HUES6 (cell line): ENCODE results near the gene VWA1.

Experiments used
- H3K27ac ChIP-seq: 2 replicates; pipeline ENCODE4 v1.7.0; 2013; ENCODE audit warnings: low read depth, mild to moderate bottlenecking, low read length, inconsistent platforms
- H3K27me3 ChIP-seq: 2 replicates; pipeline ENCODE4 v1.6.1; 2013; ENCODE audit warnings: low read length; ENCODE audit not compliant: control insufficient read depth, insufficient read depth
- H3K36me3 ChIP-seq: 2 replicates; pipeline ENCODE4 v1.6.1; 2013; ENCODE audit warnings: low read length; ENCODE audit not compliant: control insufficient read depth, insufficient read depth
- H3K4me1 ChIP-seq: 2 replicates; pipeline ENCODE4 v1.6.1; 2013; ENCODE audit warnings: low read length; ENCODE audit not compliant: control insufficient read depth, insufficient read depth
- H3K4me3 ChIP-seq: 2 replicates; pipeline ENCODE4 v1.5.1; 2013; ENCODE audit warnings: low read depth, low read length
- H3K9ac ChIP-seq: one replicate; pipeline ENCODE4 v1.6.1; 2013; ENCODE audit warnings: mild to moderate bottlenecking, low read length
- H3K9me3 ChIP-seq: 2 replicates; pipeline ENCODE4 v1.6.1; 2013; ENCODE audit warnings: low read depth, low read length; ENCODE audit not compliant: control insufficient read depth, insufficient read depth

VWA1 gene

GRCh38 chr1:1418464-1419362, 16.8 kb upstream of the VWA1 start:
- Histone ChIP-seq H3K4me3 (no peak overlapping the region), H3K4me1 (peaks cover 27% of the 10 kb centered on the region), H3K36me3 (no peaks in the 10 kb centered on the region), H3K27ac (no peak overlapping the region), H3K27me3 (no peaks in the 10 kb centered on the region), H3K9me3 (no peaks in the 10 kb centered on the region), H3K9ac (no peak overlapping the region)

GRCh38 chr1:1419363-1419812, 16.1 kb upstream of the VWA1 start:
- no peak overlapping the region for H3K4me3 ChIP-seq
- no peaks in the 10 kb centered on the region for H3K9me3 ChIP-seq
- H3K27ac ChIP-seq = no peak overlapping the region
- peaks cover 27% of the 10 kb centered on the region for H3K4me1 ChIP-seq
- H3K27me3 ChIP-seq = no peaks in the 10 kb centered on the region
- peak overlapping the region; percentile 17 for H3K9ac ChIP-seq
- no peaks in the 10 kb centered on the region for H3K36me3 ChIP-seq

DNA sequence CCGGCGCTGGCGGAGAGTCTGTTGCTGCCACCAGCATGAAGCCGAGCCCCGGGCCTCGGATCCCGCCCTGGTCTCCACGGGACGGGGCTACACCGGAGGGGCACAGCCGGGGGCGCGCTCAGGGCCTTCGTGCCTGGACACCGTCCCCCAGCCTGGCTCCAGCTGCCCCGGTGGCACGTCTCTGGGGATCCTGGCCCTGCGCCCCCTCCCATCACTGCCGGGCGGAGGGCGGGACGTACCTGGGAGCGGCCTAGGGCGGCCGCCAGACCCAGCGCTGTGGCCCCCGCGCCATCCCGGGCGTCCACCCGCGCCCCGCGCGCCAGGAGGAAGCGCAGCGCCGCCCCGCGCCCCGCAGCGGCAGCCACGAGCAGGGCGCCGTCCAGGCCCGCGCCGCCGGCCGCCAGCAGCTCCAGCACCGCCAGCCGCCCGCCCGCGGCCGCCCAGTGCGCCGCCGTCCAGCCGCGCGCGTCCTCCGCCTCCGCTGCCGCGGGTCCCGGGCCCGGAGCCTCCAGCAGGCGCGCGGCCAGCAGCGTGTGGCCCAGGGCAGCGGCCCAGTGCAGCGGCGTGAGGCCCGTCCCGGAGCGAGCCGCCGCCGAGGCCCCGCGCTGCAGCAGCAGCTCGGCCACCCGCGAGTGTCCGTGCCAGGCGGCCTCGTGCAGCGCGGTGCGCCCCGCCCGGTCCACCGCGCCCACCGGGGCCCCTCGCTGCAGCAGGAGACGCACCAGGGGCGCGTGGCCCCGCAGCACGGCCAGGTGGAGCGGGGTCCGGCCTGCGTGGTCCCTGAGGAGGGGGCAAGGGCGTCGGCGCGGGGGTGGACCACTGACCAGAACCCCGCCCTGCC, 15.5 kb upstream of the VWA1 start:
- no peaks in the 10 kb centered on the region for H3K27me3 ChIP-seq
- H3K27ac ChIP-seq = no peak overlapping the region
- H3K4me1 ChIP-seq = peaks cover 27% of the 10 kb centered on the region
- no peaks in the 10 kb centered on the region for H3K36me3 ChIP-seq
- no peaks in the 10 kb centered on the region for H3K9me3 ChIP-seq
- H3K4me3 ChIP-seq = peak overlapping the region; percentile 27; the same call in 1 of the 2 replicates
- peak overlapping the region; percentile 17 for H3K9ac ChIP-seq

- H3K36me3 ChIP-seq = no peaks in the 10 kb centered on the region
- no peak overlapping the region for H3K9ac ChIP-seq
- H3K27ac ChIP-seq = 0 out of 2 replicates have a peak overlapping the region, but pooled peaks have one; percentile 79
- H3K9me3 ChIP-seq = no peaks in the 10 kb centered on the region
- H3K4me1 ChIP-seq = peaks cover 30% of the 10 kb centered on the region
- H3K27me3 ChIP-seq = no peaks in the 10 kb centered on the region
- no peak overlapping the region for H3K4me3 ChIP-seq
Measured at GRCh38 chr1:1420654-1421141, 14.8 kb upstream of the VWA1 start.

- Histone ChIP-seq H3K4me3 (no peak within 1 kb of the TSS), H3K9ac (no peak within 1 kb of the TSS)
Measured at GRCh38 chr1:1421147-1421906, 14.2 kb upstream of the VWA1 start, which contains the start of gene ANKRD65. TSS of gene ANKRD65 (minus strand) at chr1:1421276. CDS start at chr1:1421005, 271 bp downstream.

DNA sequence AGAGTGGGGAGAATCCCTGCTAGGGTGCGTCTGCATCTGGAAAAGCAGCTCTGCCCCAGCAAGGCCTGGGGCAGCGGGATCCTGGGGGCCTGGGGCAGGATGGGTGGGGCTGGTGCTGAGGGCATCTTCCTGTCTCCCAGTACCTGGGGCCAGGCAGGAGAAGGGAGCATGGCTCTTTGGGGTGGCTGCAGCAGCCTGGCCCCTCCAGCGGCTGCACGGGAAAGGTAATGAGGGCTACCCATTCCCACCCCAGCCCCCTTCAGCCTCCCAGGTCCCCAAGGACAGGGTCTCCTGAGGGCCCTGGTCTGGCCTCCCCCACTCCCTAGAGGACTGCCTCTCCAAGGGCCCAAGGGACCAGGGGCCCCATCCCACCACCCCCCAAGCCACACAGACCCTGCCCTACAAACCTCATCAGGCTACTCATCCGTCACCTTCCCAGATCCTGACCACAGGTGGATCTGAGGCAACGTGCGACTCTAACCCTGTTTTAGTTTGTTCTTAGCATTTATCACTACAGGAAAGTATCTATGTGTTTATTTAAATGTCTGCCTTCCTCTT, 13.5 kb upstream of the VWA1 start:
- Histone ChIP-seq H3K9me3 (no peaks in the 10 kb centered on the region), H3K27me3 (no peaks in the 10 kb centered on the region), H3K9ac (peak overlapping the region; percentile 13), H3K4me3 (no peak overlapping the region), H3K4me1 (peaks cover 38% of the 10 kb centered on the region), H3K36me3 (no peaks in the 10 kb centered on the region), H3K27ac (peak overlapping the region; percentile 27; the same call in 1 of the 2 replicates)

More at GRCh38 chr1:1421147-1421906, 14.2 kb upstream of the VWA1 start, which contains the start of gene ANKRD65:
- no peaks in the 10 kb centered on the region for H3K27me3 ChIP-seq
- no peaks in the 10 kb centered on the region for H3K9me3 ChIP-seq
- H3K4me1 ChIP-seq = peaks cover 34% of the 10 kb centered on the region
- H3K27ac ChIP-seq = peak within 1 kb of the TSS; percentile 79; the same call in 1 of the 2 replicates
- no peaks in the 10 kb centered on the region for H3K36me3 ChIP-seq

- no peaks in the 10 kb centered on the region for H3K27me3 ChIP-seq
- peak overlapping the region; percentile 13 for H3K9ac ChIP-seq
- H3K9me3 ChIP-seq = no peaks in the 10 kb centered on the region
- H3K27ac ChIP-seq = peak overlapping the region; percentile 27; the same call in 1 of the 2 replicates
- H3K4me3 ChIP-seq = no peak overlapping the region
- peaks cover 38% of the 10 kb centered on the region for H3K4me1 ChIP-seq
- H3K36me3 ChIP-seq = no peaks in the 10 kb centered on the region
Measured at GRCh38 chr1:1422465-1423244, 12.8 kb upstream of the VWA1 start.

- Histone ChIP-seq H3K27me3 (no peaks in the 10 kb centered on the region), H3K27ac (no peak overlapping the region), H3K4me1 (peaks cover 38% of the 10 kb centered on the region), H3K9ac (no peak overlapping the region), H3K9me3 (no peaks in the 10 kb centered on the region), H3K36me3 (no peaks in the 10 kb centered on the region), H3K4me3 (no peak overlapping the region)
Measured at GRCh38 chr1:1423245-1423597, 12.3 kb upstream of the VWA1 start.

DNA sequence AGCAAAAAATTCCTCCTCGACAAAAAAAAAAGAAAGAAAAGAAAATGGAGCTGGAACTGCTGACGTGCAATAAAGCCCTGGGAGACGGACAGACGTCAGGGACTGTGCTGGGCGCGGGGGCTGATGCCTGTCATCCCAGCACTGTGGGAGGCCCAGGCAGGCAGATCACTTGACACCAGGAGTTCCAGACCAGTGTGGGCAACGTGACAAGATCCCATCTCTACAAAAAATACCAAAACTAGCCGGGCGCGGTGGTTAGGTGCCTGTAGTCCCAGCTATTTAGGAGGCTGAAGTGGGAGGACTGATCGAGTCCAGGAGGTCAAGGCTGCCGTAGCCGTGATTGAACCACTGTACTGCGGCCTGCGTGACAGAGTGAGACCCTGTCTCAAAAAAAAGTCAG, 10.8 kb upstream of the VWA1 start:
- Histone ChIP-seq H3K4me1 (peaks cover 38% of the 10 kb centered on the region), H3K27me3 (no peaks in the 10 kb centered on the region), H3K4me3 (no peak overlapping the region), H3K9me3 (no peaks in the 10 kb centered on the region), H3K36me3 (no peaks in the 10 kb centered on the region), H3K27ac (no peak overlapping the region), H3K9ac (no peak overlapping the region)

GRCh38 chr1:1425426-1425752, 10.1 kb upstream of the VWA1 start:
- Histone ChIP-seq H3K27me3 (no peaks in the 10 kb centered on the region), H3K9ac (no peak overlapping the region), H3K27ac (no peak overlapping the region), H3K36me3 (no peaks in the 10 kb centered on the region), H3K9me3 (no peaks in the 10 kb centered on the region), H3K4me3 (no peak overlapping the region), H3K4me1 (peaks cover 43% of the 10 kb centered on the region)
